Measurements from ENCODE around the gene CDC6.

GRCh38 chr17:40317880-40318829 is 30.5 kb downstream of the CDC6 start:
- TF ChIP-seq, protein P1, sequence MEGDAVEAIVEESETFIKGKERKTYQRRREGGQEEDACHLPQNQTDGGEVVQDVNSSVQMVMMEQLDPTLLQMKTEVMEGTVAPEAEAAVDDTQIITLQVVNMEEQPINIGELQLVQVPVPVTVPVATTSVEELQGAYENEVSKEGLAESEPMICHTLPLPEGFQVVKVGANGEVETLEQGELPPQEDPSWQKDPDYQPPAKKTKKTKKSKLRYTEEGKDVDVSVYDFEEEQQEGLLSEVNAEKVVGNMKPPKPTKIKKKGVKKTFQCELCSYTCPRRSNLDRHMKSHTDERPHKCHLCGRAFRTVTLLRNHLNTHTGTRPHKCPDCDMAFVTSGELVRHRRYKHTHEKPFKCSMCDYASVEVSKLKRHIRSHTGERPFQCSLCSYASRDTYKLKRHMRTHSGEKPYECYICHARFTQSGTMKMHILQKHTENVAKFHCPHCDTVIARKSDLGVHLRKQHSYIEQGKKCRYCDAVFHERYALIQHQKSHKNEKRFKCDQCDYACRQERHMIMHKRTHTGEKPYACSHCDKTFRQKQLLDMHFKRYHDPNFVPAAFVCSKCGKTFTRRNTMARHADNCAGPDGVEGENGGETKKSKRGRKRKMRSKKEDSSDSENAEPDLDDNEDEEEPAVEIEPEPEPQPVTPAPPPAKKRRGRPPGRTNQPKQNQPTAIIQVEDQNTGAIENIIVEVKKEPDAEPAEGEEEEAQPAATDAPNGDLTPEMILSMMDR (conservative IDR thresholded peaks at IDR 0.05): no peak
- no peak for TF ChIP-seq ZFX (IDR thresholded peaks at IDR 0.05)
